AG09309 (cell line): Measurements from ENCODE around the gene KIAA0825.

Experiments
- DNase-seq: peaks from one replicate; pipeline ENCODE4 v3.0.0-alpha.2; 2010; ENCODE audit warnings: low read depth
- H3K4me3 ChIP-seq: 2 replicates; pipeline ENCODE4 v1.5.1; 2011; ENCODE audit warnings: mild to moderate bottlenecking, low read depth, low read length, moderate library complexity; ENCODE audit not compliant: control insufficient read depth
- TF ChIP-seq, protein P1 (sequence below): IDR thresholded peaks from 2 replicates; pipeline ENCODE4 v1.5.1; 2011; ENCODE audit warnings: mild to moderate bottlenecking, low read depth, low read length, inconsistent platforms; ENCODE audit not compliant: insufficient read depth, control insufficient read depth; ENCODE audit errors: missing control alignments

KIAA0825 gene

GRCh38 chr5:94558028-94558427, 60.4 kb downstream of the KIAA0825 start:
- no peak for DNase-seq
- H3K4me3 ChIP-seq: no peak overlapping the region
- TF ChIP-seq, protein P1, sequence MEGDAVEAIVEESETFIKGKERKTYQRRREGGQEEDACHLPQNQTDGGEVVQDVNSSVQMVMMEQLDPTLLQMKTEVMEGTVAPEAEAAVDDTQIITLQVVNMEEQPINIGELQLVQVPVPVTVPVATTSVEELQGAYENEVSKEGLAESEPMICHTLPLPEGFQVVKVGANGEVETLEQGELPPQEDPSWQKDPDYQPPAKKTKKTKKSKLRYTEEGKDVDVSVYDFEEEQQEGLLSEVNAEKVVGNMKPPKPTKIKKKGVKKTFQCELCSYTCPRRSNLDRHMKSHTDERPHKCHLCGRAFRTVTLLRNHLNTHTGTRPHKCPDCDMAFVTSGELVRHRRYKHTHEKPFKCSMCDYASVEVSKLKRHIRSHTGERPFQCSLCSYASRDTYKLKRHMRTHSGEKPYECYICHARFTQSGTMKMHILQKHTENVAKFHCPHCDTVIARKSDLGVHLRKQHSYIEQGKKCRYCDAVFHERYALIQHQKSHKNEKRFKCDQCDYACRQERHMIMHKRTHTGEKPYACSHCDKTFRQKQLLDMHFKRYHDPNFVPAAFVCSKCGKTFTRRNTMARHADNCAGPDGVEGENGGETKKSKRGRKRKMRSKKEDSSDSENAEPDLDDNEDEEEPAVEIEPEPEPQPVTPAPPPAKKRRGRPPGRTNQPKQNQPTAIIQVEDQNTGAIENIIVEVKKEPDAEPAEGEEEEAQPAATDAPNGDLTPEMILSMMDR: no peak

DNA sequence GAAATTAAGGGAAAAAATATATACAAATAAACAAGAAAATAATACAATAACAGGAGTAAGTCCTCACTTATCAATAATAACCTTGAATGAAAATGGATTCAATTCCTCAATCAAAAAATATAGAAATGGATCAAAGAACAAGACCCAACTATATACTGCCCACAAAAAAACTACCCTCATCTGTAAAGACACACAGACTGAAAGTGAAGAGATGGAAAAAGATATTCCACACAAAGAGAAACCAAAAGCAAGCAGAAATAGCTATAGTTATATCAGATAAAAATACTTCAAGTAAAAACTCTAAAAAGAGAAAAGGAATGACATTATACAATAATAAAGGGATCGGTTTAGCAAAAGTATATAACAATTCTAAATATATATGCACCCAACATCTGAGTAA, 66.5 kb downstream of the KIAA0825 start:
- no peak for DNase-seq
- no peak overlapping the region for H3K4me3 ChIP-seq
- TF ChIP-seq, protein P1: no peak

GRCh38 chr5:94545870-94546625, 72.4 kb downstream of the KIAA0825 start:
- no peak for DNase-seq
- TF ChIP-seq, protein P1: no peak
- no peak overlapping the region for H3K4me3 ChIP-seq

- TF ChIP-seq, protein P1: no peak
- no peak for DNase-seq
Observed at GRCh38 chr5:94544875-94545547, 73.4 kb downstream of the KIAA0825 start.

DNA sequence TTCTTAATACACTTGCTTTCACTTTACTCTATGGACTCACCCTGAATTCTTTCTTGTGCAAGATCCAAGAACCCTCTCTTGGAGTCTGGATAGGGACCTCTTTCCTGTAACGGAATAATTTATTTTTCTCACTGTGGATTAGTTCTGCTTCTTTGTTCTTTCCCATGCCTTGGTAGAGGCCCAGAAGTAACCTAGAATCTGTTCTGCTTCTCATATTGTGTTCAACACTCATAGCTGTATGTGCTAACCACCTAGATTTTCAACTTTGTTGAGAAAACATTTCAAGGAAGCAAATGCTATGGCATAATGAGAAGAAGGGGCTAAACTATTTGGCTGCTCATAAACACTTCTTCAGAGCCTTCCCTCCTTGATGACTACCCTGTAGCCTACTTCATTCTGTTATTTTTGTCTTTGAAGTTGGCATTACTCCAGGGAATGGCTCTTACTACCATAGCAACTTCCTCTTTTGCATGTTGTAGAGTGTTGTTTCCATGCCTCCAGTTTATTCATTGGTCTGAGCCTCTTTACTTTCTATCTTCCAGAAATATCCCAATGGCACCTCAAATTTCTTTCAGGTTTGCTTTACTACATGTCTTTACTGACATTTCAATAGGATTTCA, 74.3 kb downstream of the KIAA0825 start:
- no peak for DNase-seq
- no peak overlapping the region for H3K4me3 ChIP-seq
- TF ChIP-seq, protein P1: no peak

More at GRCh38 chr5:94544875-94545547, 73.4 kb downstream of the KIAA0825 start:
- no peak overlapping the region for H3K4me3 ChIP-seq

GRCh38 chr5:94540856-94541494, 77.4 kb downstream of the KIAA0825 start:
- no peak for DNase-seq
- TF ChIP-seq, protein P1: no peak
- H3K4me3 ChIP-seq: no peak overlapping the region
